Neural cell (in vitro differentiated cells): Measurements from ENCODE around the gene CELF5.

ENCODE experiments used
- POLR2AphosphoS5 ChIP-seq: IDR thresholded peaks from 2 replicates; pipeline ENCODE4 v1.6.1; 2012
- RAD21 ChIP-seq: fragments of 450-650 bp; conservative IDR thresholded peaks from 2 replicates; pipeline ENCODE4 v1.6.1; 2014; ENCODE audit warnings: antibody characterized with exemption, mild to moderate bottlenecking, moderate library complexity
- SMC3 ChIP-seq: fragments of 450-650 bp; conservative IDR thresholded peaks from 2 replicates; pipeline ENCODE4 v1.6.1; 2014; ENCODE audit warnings: antibody characterized with exemption, mild to moderate bottlenecking, moderate library complexity; ENCODE audit not compliant: poor library complexity
- TAF1 ChIP-seq: IDR thresholded peaks from 2 replicates; pipeline ENCODE4 v1.6.1; 2012; ENCODE audit warnings: low read depth
- TF ChIP-seq, protein P1 (sequence below): fragments of 450-650 bp; IDR thresholded peaks from 2 replicates; pipeline ENCODE4 v1.5.1; 2014; ENCODE audit warnings: antibody characterized with exemption, mild to moderate bottlenecking, moderate library complexity; ENCODE audit not compliant: poor library complexity, severe bottlenecking

DNA sequence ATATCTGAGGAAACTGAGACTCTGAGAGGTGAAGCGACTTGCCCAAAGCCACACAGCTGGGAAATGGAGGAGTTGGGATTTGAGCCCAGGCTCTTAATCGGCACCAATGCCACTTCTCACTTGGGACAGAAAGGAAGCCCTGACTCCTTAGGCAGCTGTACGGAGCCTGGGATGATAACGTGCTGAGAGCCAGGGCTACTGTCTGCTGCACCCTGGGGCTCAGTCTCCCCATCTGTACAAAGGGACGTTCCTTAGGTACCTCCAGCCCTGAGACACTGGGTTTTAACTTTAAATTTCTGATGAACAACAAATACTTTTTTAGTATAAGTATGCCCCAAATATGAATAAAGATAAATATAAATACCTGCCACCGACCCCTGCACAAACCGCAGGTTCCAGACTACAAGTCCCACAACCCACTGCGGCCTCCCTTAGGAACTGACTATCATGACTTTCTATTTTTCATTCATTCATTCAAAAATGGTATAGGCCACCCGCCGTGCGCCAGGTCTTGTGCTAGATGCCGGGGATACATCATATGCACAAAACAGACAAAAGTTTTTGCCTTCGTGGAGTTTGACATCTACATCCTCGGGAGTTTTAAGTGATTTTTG is 39.5 kb upstream of the CELF5 start:
- TF ChIP-seq, protein P1, sequence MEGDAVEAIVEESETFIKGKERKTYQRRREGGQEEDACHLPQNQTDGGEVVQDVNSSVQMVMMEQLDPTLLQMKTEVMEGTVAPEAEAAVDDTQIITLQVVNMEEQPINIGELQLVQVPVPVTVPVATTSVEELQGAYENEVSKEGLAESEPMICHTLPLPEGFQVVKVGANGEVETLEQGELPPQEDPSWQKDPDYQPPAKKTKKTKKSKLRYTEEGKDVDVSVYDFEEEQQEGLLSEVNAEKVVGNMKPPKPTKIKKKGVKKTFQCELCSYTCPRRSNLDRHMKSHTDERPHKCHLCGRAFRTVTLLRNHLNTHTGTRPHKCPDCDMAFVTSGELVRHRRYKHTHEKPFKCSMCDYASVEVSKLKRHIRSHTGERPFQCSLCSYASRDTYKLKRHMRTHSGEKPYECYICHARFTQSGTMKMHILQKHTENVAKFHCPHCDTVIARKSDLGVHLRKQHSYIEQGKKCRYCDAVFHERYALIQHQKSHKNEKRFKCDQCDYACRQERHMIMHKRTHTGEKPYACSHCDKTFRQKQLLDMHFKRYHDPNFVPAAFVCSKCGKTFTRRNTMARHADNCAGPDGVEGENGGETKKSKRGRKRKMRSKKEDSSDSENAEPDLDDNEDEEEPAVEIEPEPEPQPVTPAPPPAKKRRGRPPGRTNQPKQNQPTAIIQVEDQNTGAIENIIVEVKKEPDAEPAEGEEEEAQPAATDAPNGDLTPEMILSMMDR = no peak
- no peak for TF ChIP-seq SMC3
- no peak for TF ChIP-seq POLR2AphosphoS5
- no peak for TF ChIP-seq TAF1
- TF ChIP-seq RAD21 = no peak
